ENCODE data around the gene RFT1.

The RFT1 gene

DNA sequence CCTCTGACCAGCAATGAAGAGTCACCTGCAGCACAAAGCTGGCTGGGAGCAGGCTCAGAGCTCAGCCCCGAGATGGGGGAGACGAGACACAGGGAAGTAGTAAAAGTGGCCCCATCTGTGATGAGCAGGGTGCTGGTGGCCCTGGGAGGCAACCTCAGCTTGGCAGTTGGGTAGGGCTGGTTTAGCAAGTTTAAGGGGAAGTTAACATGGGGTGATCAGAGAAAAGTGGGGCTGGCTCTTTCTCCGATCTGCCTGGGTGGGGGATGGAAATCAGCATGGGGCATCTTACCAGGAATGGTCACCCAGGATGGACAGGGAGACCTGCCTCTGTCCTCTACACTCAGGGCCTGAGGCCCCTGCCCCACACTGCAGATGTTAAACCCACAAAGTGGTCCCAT, 54.5 kb downstream of the RFT1 start:
- TF ChIP-seq, protein P1, sequence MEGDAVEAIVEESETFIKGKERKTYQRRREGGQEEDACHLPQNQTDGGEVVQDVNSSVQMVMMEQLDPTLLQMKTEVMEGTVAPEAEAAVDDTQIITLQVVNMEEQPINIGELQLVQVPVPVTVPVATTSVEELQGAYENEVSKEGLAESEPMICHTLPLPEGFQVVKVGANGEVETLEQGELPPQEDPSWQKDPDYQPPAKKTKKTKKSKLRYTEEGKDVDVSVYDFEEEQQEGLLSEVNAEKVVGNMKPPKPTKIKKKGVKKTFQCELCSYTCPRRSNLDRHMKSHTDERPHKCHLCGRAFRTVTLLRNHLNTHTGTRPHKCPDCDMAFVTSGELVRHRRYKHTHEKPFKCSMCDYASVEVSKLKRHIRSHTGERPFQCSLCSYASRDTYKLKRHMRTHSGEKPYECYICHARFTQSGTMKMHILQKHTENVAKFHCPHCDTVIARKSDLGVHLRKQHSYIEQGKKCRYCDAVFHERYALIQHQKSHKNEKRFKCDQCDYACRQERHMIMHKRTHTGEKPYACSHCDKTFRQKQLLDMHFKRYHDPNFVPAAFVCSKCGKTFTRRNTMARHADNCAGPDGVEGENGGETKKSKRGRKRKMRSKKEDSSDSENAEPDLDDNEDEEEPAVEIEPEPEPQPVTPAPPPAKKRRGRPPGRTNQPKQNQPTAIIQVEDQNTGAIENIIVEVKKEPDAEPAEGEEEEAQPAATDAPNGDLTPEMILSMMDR (IDR thresholded peaks at IDR 0.05; ENCODE audit: low read depth, low read length), result no peak

DNA sequence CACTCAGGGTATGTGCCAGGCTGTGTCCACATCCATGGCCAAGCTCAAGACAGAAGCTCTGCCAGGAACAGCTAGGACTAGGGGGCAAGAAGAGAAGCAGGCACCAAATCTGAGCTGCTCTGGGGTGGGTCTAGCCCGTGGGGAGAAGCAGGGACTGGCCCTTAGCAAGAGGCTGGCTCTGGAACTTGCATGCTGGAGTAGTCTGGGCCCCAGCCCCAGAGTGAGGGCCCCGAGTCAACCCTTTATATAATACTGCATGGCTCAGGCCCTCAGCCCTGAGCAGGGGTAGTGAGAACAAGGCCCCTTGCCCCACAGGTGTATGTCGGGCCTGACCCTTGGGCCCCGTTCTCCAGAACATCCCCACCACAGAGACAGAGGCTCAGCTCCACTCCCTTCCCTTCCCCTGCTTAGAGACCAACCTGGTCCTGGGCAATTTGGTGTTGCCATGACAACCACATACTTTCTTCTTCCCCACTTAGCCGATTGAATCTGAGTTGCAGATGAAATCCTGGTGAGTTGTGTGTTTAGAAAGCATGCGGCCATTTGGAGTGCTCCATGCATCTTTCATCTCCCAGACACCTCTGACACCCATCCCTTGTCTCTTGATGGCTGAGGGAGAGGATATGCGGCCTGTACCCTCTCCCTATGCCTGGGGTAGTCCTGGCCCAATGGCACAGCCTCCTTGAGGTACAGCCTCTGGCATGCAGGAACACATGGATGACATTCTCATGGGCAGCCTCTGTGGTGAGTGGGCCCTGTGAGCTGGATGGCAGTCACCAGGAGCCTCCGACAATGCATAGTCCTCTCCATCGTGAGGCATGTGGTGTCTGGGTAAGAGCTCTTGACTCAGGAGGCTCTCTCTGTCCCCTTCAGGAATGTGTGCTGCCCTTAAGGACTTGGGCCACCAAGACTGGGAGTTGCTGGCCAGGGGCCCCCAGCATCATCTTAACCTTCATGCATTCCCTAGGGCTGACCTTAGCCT, 55.2 kb downstream of the RFT1 start:
- TF ChIP-seq, protein P1 (IDR thresholded peaks at IDR 0.05; ENCODE audit: low read depth, low read length), result no peak
- no peak for DNase-seq (ENCODE audit: extremely low read depth, low read depth)

More for the DNA sequence above, 54.5 kb downstream of the RFT1 start:
- DNase-seq (ENCODE audit: extremely low read depth, low read depth), result no peak

DNA sequence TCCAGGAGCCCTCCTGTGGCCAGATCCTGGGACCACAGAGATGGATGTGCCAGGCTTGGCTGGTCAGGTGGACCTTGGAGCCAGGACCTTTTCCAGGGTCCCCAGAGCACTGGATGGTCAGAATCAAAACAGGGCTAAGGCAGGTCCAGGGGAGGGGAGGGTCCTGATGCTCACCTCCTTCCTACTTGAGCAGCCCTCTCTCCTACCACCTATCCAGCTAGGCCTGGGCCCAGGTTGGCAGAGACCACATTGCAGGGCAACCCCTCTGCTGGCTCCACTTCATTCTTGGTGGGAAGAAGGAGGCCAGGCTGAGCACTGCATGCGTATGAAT, 55.9 kb downstream of the RFT1 start:
- no peak for DNase-seq (ENCODE audit: extremely low read depth, low read depth)
- TF ChIP-seq, protein P1 (IDR thresholded peaks at IDR 0.05; ENCODE audit: low read depth, low read length), result no peak

DNA sequence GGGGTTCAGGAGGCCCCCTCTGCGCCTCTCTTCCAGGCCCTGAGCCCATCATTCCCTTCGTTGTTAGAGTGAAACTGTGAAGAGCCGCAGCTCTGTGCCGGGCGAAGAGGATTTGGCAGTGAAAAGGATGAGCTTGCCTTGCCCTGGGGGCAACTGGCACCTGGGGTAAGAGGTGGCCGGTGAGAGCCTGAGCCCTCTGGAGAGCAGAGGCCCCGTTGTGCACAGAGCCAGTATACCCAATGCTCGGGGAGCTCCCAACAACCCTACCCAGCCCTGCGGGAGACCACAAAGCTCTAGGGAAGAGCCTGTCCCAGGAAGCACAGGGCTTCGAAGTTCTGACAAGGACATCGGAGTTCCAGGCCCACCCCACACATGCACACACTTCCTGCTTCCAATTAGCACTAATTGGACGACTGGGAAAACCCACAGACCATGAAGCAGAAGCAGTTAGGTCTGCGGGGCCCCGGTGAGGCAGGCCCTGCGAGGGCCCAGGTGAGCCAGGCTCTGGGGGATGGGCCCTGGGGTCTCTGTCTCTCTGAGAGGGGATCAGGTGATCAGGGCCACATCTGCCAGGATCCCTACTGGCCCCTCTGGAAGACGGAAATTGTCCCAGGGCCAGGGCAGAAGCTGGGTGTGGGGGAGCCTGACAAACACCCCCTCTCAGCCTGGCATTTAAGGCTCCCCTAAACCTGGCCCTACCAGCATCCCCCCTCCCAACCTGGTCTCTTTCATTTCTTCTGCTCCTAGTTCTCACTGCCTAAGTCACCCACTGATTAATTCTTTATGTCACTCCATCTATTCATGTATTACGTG, 56.5 kb downstream of the RFT1 start:
- DNase-seq (ENCODE audit: extremely low read depth, low read depth), result no peak
- TF ChIP-seq, protein P1 (IDR thresholded peaks at IDR 0.05; ENCODE audit: low read depth, low read length), result no peak

DNA sequence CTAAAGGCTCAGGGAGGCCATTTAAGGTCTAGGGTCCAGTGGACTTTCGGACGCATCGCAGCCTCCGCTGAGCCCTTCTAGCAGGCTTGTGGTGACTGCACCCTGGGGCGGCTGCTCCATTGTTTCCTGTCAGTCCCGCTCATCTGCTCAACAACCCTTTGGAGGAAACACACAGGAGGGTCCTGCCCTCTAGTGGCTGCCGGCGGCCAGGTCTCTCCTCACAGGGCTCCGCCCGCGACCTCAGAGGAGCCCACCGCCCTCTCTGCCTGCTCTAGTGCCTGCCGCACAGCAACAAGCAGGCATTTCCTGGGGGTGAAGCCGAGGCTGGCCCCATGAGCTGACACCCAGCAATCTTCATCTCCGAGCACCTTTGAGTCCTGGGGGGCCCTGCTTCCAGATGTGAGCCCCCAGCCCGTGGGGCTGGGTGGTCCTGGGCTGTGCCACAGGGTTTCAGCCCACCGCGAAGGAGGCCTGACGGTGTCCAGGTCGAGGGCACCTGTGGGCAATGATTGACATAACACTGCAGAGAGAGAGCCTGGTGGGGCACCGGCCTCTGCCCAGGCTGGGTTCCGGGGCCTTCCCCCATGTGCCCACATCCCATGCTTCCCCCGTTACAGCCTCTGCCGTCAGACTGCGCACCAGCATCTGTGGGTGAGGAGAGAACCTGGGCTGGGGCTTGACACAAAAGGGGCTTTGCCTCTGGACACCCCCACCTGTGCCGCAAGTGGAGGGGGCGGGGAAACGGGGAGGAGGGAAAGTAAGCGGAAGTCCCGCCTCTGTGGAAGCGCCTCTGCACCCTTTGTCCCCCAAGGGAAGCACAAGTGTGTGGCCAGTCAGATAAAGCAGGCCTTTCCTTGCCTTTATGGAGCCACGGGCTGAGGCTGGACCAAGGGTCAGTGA, 57.3 kb downstream of the RFT1 start:
- TF ChIP-seq, protein P1 (IDR thresholded peaks at IDR 0.05; ENCODE audit: low read depth, low read length), result peak; percentile 98
- DNase-seq (ENCODE audit: extremely low read depth, low read depth), result peak; percentile 32

DNA sequence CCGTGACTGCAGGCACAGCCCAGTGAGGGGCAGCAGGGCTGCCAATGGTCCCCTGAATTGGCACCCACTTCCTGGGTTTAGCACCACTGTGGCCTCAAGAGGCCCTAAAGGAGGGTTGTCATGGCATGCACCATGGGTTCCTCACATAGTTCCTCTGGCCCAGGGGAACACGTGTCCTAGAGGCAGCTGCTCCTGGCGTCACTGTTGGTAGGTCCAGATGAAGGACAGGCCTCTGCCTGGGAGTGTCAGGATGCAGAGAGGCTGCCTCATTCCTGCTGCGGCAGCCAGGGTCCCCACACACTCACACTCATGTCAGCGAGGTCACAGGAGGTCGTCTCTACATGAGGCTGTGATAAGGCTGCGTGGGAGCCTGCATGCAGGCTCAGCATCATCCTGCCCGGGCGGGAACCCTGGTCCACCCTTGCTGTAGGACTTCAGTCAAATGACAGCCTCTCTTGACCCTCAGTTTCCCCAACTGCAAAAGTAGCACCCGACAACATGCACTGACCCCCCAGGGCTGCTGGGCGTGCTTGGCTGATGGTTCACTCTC, 58.3 kb downstream of the RFT1 start:
- TF ChIP-seq, protein P1 (IDR thresholded peaks at IDR 0.05; ENCODE audit: low read depth, low read length), result no peak
- no peak for DNase-seq (ENCODE audit: extremely low read depth, low read depth)
